Tracheal epithelial cell (primary cell): Measurements from ENCODE around the gene MS4A13. TPM values are rescaled to one million over a fixed set of nuclear protein-coding genes. Genes with fewer than 3 reads are reported as not detected.

Experiments
- total RNA-seq: library from RNA; depleted of rRNA; stranded (reverse); fragments of >200 nt; gene quantifications from 2 replicates; pipeline ENCODE4 v1.2.1, GENCODE V29; 2014

Gene MS4A13
- not detected in 2 replicates for total RNA-seq

GRCh38 chr11:60515144-60515855, at the start of gene MS4A13:
Gene MS4A13, plus strand, starts transcription at chr11:60515392. Its CDS starts 2,692 bp downstream, at chr11:60518084.

GRCh38 chr11:60492488-60493009, 22.6 kb upstream of the MS4A13 start, which contains the start of gene MS4A12:
Gene MS4A12, plus strand, starts transcription at chr11:60492778. Its CDS starts 4,541 bp downstream, at chr11:60497319.

Other genes with a start within 250 kb of the MS4A13 start
- gene MS4A4A, start 234.7 kb upstream of the MS4A13 start, total RNA-seq: not detected in 2 replicates
- gene MS4A6E, start 188.1 kb upstream of the MS4A13 start, total RNA-seq: not detected in 2 replicates
- gene MS4A7, start 136.9 kb upstream of the MS4A13 start, total RNA-seq: not detected in 2 replicates
- not detected in 2 replicates for gene MS4A14, start 118.9 kb upstream of the MS4A13 start, total RNA-seq
- not detected in 2 replicates for gene MS4A5, start 85.8 kb upstream of the MS4A13 start, total RNA-seq
- gene MS4A1, start 59.5 kb upstream of the MS4A13 start, total RNA-seq: not detected in 2 replicates
- not detected in 2 replicates for gene MS4A12, start 22.6 kb upstream of the MS4A13 start, total RNA-seq
- not detected in 2 replicates for gene MS4A8, start 184.2 kb downstream of the MS4A13 start, total RNA-seq
- gene MS4A18, start 209.3 kb downstream of the MS4A13 start, total RNA-seq: not detected in 2 replicates
- not detected in 2 replicates for gene MS4A15, start 241.5 kb downstream of the MS4A13 start, total RNA-seq